Iris pigment epithelial cell (primary cell): ENCODE results near the gene BMP8B.
"Not testable (repeated sequence)": the region's sequence is repeated elsewhere in the genome, so short reads cannot be mapped to it uniquely, and the experiment has no call there.

ENCODE experiments used
- DNase-seq: peaks from one replicate; pipeline ENCODE4 v3.0.0-alpha.2; 2011; ENCODE audit warnings: low read depth

Gene BMP8B

GRCh38 chr1:39788758-39789570 lies at the start of gene BMP8B:
Gene BMP8B, minus strand, starts transcription at chr1:39788865. Its CDS starts 380 bp downstream, at chr1:39788485.
- peak; percentile 7 for DNase-seq

- DNase-seq: no peak
These were observed 48.0 kb upstream of the BMP8B start for GRCh38 chr1:39836595-39837110.

- no peak for DNase-seq
These were observed 47.4 kb upstream of the BMP8B start for GRCh38 chr1:39835935-39836594.

GRCh38 chr1:39835110-39835509 lies 46.4 kb upstream of the BMP8B start:
- DNase-seq: no peak

GRCh38 chr1:39833621-39834385 lies 45.1 kb upstream of the BMP8B start:
- no peak for DNase-seq

GRCh38 chr1:39833121-39833520 lies 44.5 kb upstream of the BMP8B start:
- DNase-seq: no peak

GRCh38 chr1:39832294-39832693 lies 43.6 kb upstream of the BMP8B start:
- no peak for DNase-seq

- DNase-seq: peak; percentile 52
These were observed 41.3 kb upstream of the BMP8B start for GRCh38 chr1:39829791-39830533.

- no peak for DNase-seq
These were observed 40.1 kb upstream of the BMP8B start for GRCh38 chr1:39828734-39829133.

GRCh38 chr1:39828255-39828654 lies 39.6 kb upstream of the BMP8B start:
- not testable (repeated sequence) for DNase-seq

GRCh38 chr1:39827201-39827600 lies 38.5 kb upstream of the BMP8B start:
- DNase-seq: no peak

GRCh38 chr1:39826583-39826982 lies 37.9 kb upstream of the BMP8B start:
- DNase-seq: no peak

GRCh38 chr1:39825432-39825941 lies 36.8 kb upstream of the BMP8B start:
- no peak for DNase-seq

- DNase-seq: not testable (repeated sequence)
These were observed 34.8 kb upstream of the BMP8B start for GRCh38 chr1:39823450-39823849.

- no peak for DNase-seq
These were observed 33.5 kb upstream of the BMP8B start for GRCh38 chr1:39822146-39822545.

- DNase-seq: no peak
These were observed 30.6 kb upstream of the BMP8B start for GRCh38 chr1:39819091-39819812.

GRCh38 chr1:39818482-39818881 lies 29.8 kb upstream of the BMP8B start:
- DNase-seq: no peak

GRCh38 chr1:39817091-39817932 lies 28.6 kb upstream of the BMP8B start:
- DNase-seq: not testable (repeated sequence)

- DNase-seq: peak; percentile 59
These were observed 27.9 kb upstream of the BMP8B start for GRCh38 chr1:39816415-39817090.
